ENCODE measurements around the gene PRLR.

Gene PRLR

GRCh38 chr5:35230038-35230611 lies at the start of gene PRLR:
PRLR (minus strand) TSS chr5:35230487; CDS start chr5:35089620, 140,867 bp downstream.
- no peak for DNase-seq (ENCODE audit: low read depth)
- peak within 1 kb of the TSS; percentile 19; the same call in 1 of the 2 replicates for H3K4me3 ChIP-seq (ENCODE audit: low read depth, low read length)
- no peak for TF ChIP-seq CTCF (IDR thresholded peaks at IDR 0.05; ENCODE audit: control insufficient read depth, extremely low read depth, insufficient read depth)

GRCh38 chr5:35274839-35275509 lies 44.7 kb upstream of the PRLR start:
- no peak for TF ChIP-seq CTCF (IDR thresholded peaks at IDR 0.05; ENCODE audit: control insufficient read depth, extremely low read depth, insufficient read depth)
- peak; percentile 67 for DNase-seq (ENCODE audit: low read depth)
- H3K4me3 ChIP-seq (ENCODE audit: low read depth, low read length): no peak overlapping the region

GRCh38 chr5:35269006-35269405 lies 38.7 kb upstream of the PRLR start:
- TF ChIP-seq CTCF (IDR thresholded peaks at IDR 0.05; ENCODE audit: control insufficient read depth, extremely low read depth, insufficient read depth): no peak
- no peak for DNase-seq (ENCODE audit: low read depth)
- no peak overlapping the region for H3K4me3 ChIP-seq (ENCODE audit: low read depth, low read length)

- no peak for DNase-seq (ENCODE audit: low read depth)
- H3K4me3 ChIP-seq (ENCODE audit: low read depth, low read length): no peak overlapping the region
- TF ChIP-seq CTCF (IDR thresholded peaks at IDR 0.05; ENCODE audit: control insufficient read depth, extremely low read depth, insufficient read depth): no peak
Measured at GRCh38 chr5:35266276-35266675, 36.0 kb upstream of the PRLR start.

GRCh38 chr5:35264509-35264908 lies 34.2 kb upstream of the PRLR start:
- DNase-seq (ENCODE audit: low read depth): no peak
- H3K4me3 ChIP-seq (ENCODE audit: low read depth, low read length): no peak overlapping the region
- TF ChIP-seq CTCF (IDR thresholded peaks at IDR 0.05; ENCODE audit: control insufficient read depth, extremely low read depth, insufficient read depth): no peak

- no peak for TF ChIP-seq CTCF (IDR thresholded peaks at IDR 0.05; ENCODE audit: control insufficient read depth, extremely low read depth, insufficient read depth)
- no peak for DNase-seq (ENCODE audit: low read depth)
- no peak overlapping the region for H3K4me3 ChIP-seq (ENCODE audit: low read depth, low read length)
Measured at GRCh38 chr5:35263266-35263877, 33.1 kb upstream of the PRLR start.
